ENCODE data around the gene PPP1R37.

DNA sequence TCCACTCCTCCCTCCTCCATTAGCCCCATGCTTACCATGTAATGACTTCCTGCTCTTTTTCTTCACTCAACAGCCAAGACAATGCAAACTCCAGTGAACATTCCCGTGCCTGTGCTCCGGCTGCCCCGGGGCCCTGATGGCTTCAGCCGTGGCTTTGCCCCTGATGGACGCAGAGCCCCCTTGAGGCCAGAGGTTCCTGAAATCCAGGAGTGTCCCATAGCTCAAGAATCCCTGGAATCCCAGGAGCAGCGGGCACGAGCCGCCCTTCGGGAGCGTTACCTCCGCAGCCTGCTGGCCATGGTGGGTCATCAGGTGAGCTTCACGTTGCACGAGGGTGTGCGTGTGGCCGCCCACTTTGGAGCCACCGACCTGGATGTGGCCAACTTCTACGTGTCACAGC lies 2.9 kb upstream of the PPP1R37 start:
- TF ChIP-seq POLR2AphosphoS5 (IDR thresholded peaks at IDR 0.05; ENCODE audit: low read depth, low read length) (no peak), REST (IDR thresholded peaks at IDR 0.05; ENCODE audit: insufficient read depth in 1 of 2, low read depth in 2 of 2, low read length in 2 of 2) (no peak), TAF1 (IDR thresholded peaks at IDR 0.05; ENCODE audit: borderline replicate concordance, insufficient read depth, low read length) (no peak)
